SK-N-SH (cell line): Measurements from ENCODE around the gene PSMG4. TPM values are rescaled to one million over a fixed set of nuclear protein-coding genes. Genes with fewer than 3 reads are reported as not detected.

Experiments used
- CTCF ChIA-PET: fragments of 300-600, 350-600 bp; formaldehyde crosslinking; extraction: SDS; loops from one replicate; lab custom pipeline; 2021; lab: Yijun Ruan, JAX
- POLR2A ChIA-PET: fragments of 350-600 bp; sonication (Branson Sonifier 250); formaldehyde crosslinking; extraction: SDS; loops from one replicate; lab custom pipeline; 2020; ENCODE audit warnings: antibody characterized with exemption, inconsistent platforms; lab: Yijun Ruan, JAX
- DNase-seq: peaks from one replicate; pipeline ENCODE4 v3.0.0; 2012
- H2AFZ ChIP-seq: fragments of 200-600 bp; sonication (generic); 2 replicates; pipeline ENCODE4 v1.8.1; 2016; ENCODE audit warnings: antibody characterized with exemption, mild to moderate bottlenecking, low read depth
- H3F3A ChIP-seq: fragments of 200-600 bp; sonication (generic); replicated peaks from 2 replicates; pipeline ENCODE3; 2016; ENCODE audit warnings: antibody characterized with exemption, mild to moderate bottlenecking; ENCODE audit not compliant: insufficient read depth
- H3K27ac ChIP-seq, 2 experiments: fragments of 200-500 bp in 1 of 2; fragments of 200-600 bp in 1 of 2; sonication (Bioruptor generic) in 1 of 2; sonication (generic), shearing (Covaris generic) in 1 of 2; 2 replicates each; pipeline versions ENCODE4 v1.5.1 to v1.6.1; 2014 to 2016; ENCODE audit warnings: low read depth in 2 of 2, inconsistent platforms in 1 of 2, low read length in 1 of 2, mild to moderate bottlenecking in 1 of 2, mixed read lengths in 1 of 2
- H3K27me3 ChIP-seq: fragments of 200-600 bp; sonication (generic), shearing (Covaris generic); 2 replicates; pipeline ENCODE4 v1.6.1; 2016; ENCODE audit warnings: mixed run types; ENCODE audit not compliant: insufficient read depth
- H3K36me3 ChIP-seq, 2 experiments: fragments of 200-500 bp in 1 of 2; fragments of 200-600 bp in 1 of 2; sonication (Bioruptor generic) in 1 of 2; sonication (generic) in 1 of 2; replicated peaks in 1 of 2; 2 replicates each; pipeline versions ENCODE3 to v1.5.1; 2014 to 2016; ENCODE audit warnings: low read length in 1 of 2, mild to moderate bottlenecking in 1 of 2; ENCODE audit not compliant: insufficient read depth in 2 of 2, control insufficient read depth in 1 of 2
- H3K4me1 ChIP-seq, 2 experiments: fragments of 200-500 bp in 1 of 2; fragments of 200-600 bp in 1 of 2; sonication (Bioruptor generic) in 1 of 2; sonication (generic), shearing (Covaris generic) in 1 of 2; 2 replicates each; pipeline versions ENCODE4 v1.5.1 to v1.6.1; 2014 to 2016; ENCODE audit warnings: low read depth in 1 of 2, low read length in 1 of 2, mixed run types in 1 of 2; ENCODE audit not compliant: insufficient read depth in 2 of 2, control insufficient read depth in 1 of 2
- H3K4me2 ChIP-seq: fragments of 200-600 bp; sonication (generic), shearing (Covaris generic); 2 replicates; pipeline ENCODE4 v1.6.1; 2017; ENCODE audit warnings: mixed run types
- H3K4me3 ChIP-seq, 2 experiments: fragments of 200-500 bp in 1 of 2; fragments of 200-600 bp in 1 of 2; sonication (Bioruptor generic) in 1 of 2; sonication (generic), shearing (Covaris generic) in 1 of 2; 2 replicates each; pipeline versions ENCODE4 v1.5.1 to v1.8.1; 2014 to 2016; ENCODE audit warnings: low read depth in 2 of 2, inconsistent platforms in 1 of 2, low read length in 1 of 2, mild to moderate bottlenecking in 1 of 2, mixed read lengths in 1 of 2, moderate library complexity in 1 of 2
- H3K79me2 ChIP-seq: fragments of 200-600 bp; sonication (generic); 2 replicates; pipeline ENCODE4 v1.8.1; 2017; ENCODE audit warnings: mild to moderate bottlenecking; ENCODE audit not compliant: insufficient read depth
- H3K9ac ChIP-seq: fragments of 200-600 bp; sonication (generic); 2 replicates; pipeline ENCODE4 v1.6.1; 2017; ENCODE audit warnings: mixed run types
- H3K9me2 ChIP-seq: fragments of 200-600 bp; sonication (generic); 2 replicates; pipeline ENCODE4 v1.6.1; 2017; ENCODE audit warnings: mixed run types
- H3K9me3 ChIP-seq: fragments of 200-600 bp; sonication (generic); 2 replicates; pipeline ENCODE4 v1.6.1; 2017; ENCODE audit warnings: mixed run types, mild to moderate bottlenecking, moderate library complexity
- H4K20me1 ChIP-seq: fragments of 200-600 bp; sonication (generic); 2 replicates; pipeline ENCODE4 v1.6.1; 2017; ENCODE audit warnings: mild to moderate bottlenecking, mixed run types; ENCODE audit not compliant: insufficient read depth
- FOXM1 ChIP-seq: IDR thresholded peaks from 2 replicates; pipeline ENCODE4 v1.4.0; 2012; ENCODE audit warnings: low read depth, mild to moderate bottlenecking
- GATA2 ChIP-seq: sonication (generic); formaldehyde crosslinking; IDR thresholded peaks from 2 replicates; pipeline ENCODE4 v1.5.0; 2020; ENCODE audit warnings: mild to moderate bottlenecking, missing genetic modification reagents
- MAX ChIP-seq: IDR thresholded peaks from 2 replicates; pipeline ENCODE4 v1.4.0; 2012; ENCODE audit warnings: low read depth
- NRF1 ChIP-seq: IDR thresholded peaks from 2 replicates; pipeline ENCODE4 v1.6.1; 2012; ENCODE audit warnings: low read depth, mild to moderate bottlenecking, low read length
- USF1 ChIP-seq: IDR thresholded peaks from 2 replicates; pipeline ENCODE4 v1.4.0; 2012; ENCODE audit warnings: low read depth, borderline replicate concordance
- YY1 ChIP-seq: IDR thresholded peaks from 2 replicates; pipeline ENCODE4 v1.4.0; 2012; ENCODE audit warnings: low read depth, mild to moderate bottlenecking
- WGBS: methylation state at CpG from one replicate; pipeline ENCODE4 v1.1.6; 2017; ENCODE audit warnings: low lambda C conversion rate; 5-methylcytosine and 5-hydroxymethylcytosine counted together
- polyA plus RNA-seq, 3 experiments: library from polyadenylated mRNA; depleted of rRNA; stranded (reverse); fragments of >200 nt; gene quantifications; 2 replicates each; pipeline ENCODE4 v1.2.3, GENCODE V29; 2012
- TF ChIP-seq, protein P1 (sequence below): fragments of 200-600 bp; sonication (generic); IDR thresholded peaks from 2 replicates; pipeline ENCODE4 v1.6.1; 2017; ENCODE audit warnings: antibody characterized with exemption, mild to moderate bottlenecking, moderate library complexity
- TF ChIP-seq, protein P2 (sequence below): IDR thresholded peaks from 2 replicates; pipeline ENCODE4; 2012
- TF ChIP-seq, protein P3 (sequence below): IDR thresholded peaks from 2 replicates; pipeline ENCODE4 v1.4.0; 2012; ENCODE audit warnings: low read depth, borderline replicate concordance
- TF ChIP-seq, protein P4 (sequence below): IDR thresholded peaks from 2 replicates; pipeline ENCODE4 v1.6.1; 2012; ENCODE audit warnings: mild to moderate bottlenecking, low read depth, low read length, moderate library complexity

The PSMG4 gene
- polyA plus RNA-seq, 1 of the 3 experiments (the other 2 are of a cell fraction): 61.3 TPM

DNA sequence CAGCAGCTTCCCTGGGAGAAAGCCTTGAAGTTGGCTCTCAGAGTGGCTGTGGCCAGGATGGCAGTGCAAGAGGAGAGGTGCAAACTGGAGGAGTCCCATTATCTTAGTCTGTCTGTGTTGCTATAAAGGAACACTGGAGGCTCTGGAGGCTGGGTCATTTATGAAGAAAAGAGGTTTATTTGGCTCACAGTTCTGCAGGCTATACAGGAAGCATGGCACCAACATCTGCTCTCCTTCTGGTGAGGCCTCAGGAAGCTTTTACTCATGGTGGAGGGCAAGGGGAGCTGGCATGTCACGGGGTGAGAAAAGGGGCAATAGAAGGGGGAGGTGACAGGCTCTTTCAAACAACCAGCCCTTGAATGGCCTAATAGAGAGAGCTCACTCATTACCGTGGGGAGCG, 47.1 kb downstream of the PSMG4 start:
- no peaks in the 10 kb centered on the region for H4K20me1 ChIP-seq
- ChIA-PET POLR2A (no interaction called here), CTCF (interaction anchor here (0.6 to 0.7 kb wide), 2 partner anchors 10 to 26 kb away, joined by 3 read pairs; no protein-coding TSS in a partner anchor)
- no peak overlapping the region for H2AFZ ChIP-seq
- TF ChIP-seq, protein P1, sequence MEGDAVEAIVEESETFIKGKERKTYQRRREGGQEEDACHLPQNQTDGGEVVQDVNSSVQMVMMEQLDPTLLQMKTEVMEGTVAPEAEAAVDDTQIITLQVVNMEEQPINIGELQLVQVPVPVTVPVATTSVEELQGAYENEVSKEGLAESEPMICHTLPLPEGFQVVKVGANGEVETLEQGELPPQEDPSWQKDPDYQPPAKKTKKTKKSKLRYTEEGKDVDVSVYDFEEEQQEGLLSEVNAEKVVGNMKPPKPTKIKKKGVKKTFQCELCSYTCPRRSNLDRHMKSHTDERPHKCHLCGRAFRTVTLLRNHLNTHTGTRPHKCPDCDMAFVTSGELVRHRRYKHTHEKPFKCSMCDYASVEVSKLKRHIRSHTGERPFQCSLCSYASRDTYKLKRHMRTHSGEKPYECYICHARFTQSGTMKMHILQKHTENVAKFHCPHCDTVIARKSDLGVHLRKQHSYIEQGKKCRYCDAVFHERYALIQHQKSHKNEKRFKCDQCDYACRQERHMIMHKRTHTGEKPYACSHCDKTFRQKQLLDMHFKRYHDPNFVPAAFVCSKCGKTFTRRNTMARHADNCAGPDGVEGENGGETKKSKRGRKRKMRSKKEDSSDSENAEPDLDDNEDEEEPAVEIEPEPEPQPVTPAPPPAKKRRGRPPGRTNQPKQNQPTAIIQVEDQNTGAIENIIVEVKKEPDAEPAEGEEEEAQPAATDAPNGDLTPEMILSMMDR: no peak
- TF ChIP-seq FOXM1 (no peak), MAX (no peak), NRF1 (no peak), YY1 (no peak), USF1 (no peak), GATA2 (no peak)
- TF ChIP-seq, protein P2, sequence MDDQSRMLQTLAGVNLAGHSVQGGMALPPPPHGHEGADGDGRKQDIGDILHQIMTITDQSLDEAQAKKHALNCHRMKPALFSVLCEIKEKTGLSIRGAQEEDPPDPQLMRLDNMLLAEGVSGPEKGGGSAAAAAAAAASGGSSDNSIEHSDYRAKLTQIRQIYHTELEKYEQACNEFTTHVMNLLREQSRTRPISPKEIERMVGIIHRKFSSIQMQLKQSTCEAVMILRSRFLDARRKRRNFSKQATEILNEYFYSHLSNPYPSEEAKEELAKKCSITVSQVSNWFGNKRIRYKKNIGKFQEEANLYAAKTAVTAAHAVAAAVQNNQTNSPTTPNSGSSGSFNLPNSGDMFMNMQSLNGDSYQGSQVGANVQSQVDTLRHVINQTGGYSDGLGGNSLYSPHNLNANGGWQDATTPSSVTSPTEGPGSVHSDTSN: no peak
- TF ChIP-seq, protein P3, sequence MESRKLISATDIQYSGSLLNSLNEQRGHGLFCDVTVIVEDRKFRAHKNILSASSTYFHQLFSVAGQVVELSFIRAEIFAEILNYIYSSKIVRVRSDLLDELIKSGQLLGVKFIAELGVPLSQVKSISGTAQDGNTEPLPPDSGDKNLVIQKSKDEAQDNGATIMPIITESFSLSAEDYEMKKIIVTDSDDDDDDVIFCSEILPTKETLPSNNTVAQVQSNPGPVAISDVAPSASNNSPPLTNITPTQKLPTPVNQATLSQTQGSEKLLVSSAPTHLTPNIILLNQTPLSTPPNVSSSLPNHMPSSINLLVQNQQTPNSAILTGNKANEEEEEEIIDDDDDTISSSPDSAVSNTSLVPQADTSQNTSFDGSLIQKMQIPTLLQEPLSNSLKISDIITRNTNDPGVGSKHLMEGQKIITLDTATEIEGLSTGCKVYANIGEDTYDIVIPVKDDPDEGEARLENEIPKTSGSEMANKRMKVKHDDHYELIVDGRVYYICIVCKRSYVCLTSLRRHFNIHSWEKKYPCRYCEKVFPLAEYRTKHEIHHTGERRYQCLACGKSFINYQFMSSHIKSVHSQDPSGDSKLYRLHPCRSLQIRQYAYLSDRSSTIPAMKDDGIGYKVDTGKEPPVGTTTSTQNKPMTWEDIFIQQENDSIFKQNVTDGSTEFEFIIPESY: no peak
- TF ChIP-seq, protein P4, sequence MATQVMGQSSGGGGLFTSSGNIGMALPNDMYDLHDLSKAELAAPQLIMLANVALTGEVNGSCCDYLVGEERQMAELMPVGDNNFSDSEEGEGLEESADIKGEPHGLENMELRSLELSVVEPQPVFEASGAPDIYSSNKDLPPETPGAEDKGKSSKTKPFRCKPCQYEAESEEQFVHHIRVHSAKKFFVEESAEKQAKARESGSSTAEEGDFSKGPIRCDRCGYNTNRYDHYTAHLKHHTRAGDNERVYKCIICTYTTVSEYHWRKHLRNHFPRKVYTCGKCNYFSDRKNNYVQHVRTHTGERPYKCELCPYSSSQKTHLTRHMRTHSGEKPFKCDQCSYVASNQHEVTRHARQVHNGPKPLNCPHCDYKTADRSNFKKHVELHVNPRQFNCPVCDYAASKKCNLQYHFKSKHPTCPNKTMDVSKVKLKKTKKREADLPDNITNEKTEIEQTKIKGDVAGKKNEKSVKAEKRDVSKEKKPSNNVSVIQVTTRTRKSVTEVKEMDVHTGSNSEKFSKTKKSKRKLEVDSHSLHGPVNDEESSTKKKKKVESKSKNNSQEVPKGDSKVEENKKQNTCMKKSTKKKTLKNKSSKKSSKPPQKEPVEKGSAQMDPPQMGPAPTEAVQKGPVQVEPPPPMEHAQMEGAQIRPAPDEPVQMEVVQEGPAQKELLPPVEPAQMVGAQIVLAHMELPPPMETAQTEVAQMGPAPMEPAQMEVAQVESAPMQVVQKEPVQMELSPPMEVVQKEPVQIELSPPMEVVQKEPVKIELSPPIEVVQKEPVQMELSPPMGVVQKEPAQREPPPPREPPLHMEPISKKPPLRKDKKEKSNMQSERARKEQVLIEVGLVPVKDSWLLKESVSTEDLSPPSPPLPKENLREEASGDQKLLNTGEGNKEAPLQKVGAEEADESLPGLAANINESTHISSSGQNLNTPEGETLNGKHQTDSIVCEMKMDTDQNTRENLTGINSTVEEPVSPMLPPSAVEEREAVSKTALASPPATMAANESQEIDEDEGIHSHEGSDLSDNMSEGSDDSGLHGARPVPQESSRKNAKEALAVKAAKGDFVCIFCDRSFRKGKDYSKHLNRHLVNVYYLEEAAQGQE: no peak
- peaks cover 0 to 11% of the 10 kb centered on the region in 2 experiments; a peak in 1 of 4 replicates for H3K4me1 ChIP-seq
- H3F3A ChIP-seq: no peaks in the 10 kb centered on the region
- H3K36me3 ChIP-seq: no peaks in the 10 kb centered on the region
- no peak overlapping the region for H3K27ac ChIP-seq
- H3K4me2 ChIP-seq: no peak overlapping the region
- H3K9me3 ChIP-seq: no peaks in the 10 kb centered on the region
- no peak for DNase-seq
- no peaks in the 10 kb centered on the region for H3K79me2 ChIP-seq
- no peak overlapping the region for H3K9ac ChIP-seq
- peaks cover 44% of the 10 kb centered on the region; the same call in 1 of the 2 replicates for H3K27me3 ChIP-seq
- no peak overlapping the region for H3K4me3 ChIP-seq
- H3K9me2 ChIP-seq: no peaks in the 10 kb centered on the region
- 62% methylated on average over 3 of the region's 3 CpGs for WGBS
